Measurements from ENCODE around the gene THOC1. TPM values are rescaled to one million over a fixed set of nuclear protein-coding genes. Genes with fewer than 3 reads are reported as not detected.
A peak's percentile ranks its signal among the peaks of the same experiment; 100 is the strongest.
"Not testable (repeated sequence)": the region's sequence is repeated elsewhere in the genome, so short reads cannot be mapped to it uniquely, and the experiment has no call there.

The THOC1 gene
- polyA plus RNA-seq (2014; cell fraction: cytosol; rRNA removed), result 57.3 and 58.8 TPM in 2 replicates
- 227 and 247 TPM in 2 replicates for polyA plus RNA-seq (2014; cell fraction: nucleus; rRNA removed)

DNA sequence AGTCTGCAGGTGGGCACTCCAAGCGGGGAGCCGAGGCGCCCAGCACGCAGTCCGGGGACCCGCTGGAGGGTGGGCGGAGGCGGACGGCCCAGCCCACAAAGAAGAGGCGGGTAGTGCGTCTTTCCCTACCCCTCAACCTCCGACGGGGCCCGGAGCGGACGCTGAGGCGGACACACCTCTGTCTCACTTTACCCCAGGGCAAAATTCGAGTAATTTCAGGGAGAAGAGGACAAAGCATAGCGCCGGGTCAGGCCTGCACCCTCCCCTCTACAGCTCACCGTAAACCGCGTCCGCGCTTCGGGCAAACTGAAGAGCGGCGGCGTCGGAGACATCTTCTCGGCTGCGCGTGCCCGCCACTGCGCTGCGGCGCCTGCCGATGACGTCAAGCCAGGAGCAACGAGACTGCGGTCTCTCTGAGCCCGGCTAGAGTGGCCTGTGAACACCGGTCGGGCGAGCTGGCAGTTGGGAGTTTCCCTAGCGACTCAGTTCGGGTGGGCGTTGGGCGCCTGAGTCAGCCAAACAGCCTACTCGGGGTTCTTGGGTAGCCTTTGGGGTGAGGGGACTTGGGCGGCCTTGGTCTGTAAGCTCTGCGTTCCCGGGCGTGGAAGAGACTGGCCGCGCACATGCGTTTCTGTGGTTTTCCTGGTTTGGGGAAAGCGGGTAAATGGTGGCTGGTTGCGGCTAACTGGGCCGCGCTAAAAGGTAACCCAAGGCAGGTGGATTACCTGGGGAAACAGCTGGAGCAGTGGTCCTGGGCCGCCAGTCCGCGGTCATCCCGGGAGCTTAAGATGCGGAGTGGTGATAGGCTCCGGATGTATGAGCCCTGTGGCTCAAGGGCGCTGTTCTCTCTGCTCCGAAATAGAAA lies at the start of gene THOC1:
THOC1 (minus strand) TSS at position 360 of the 865 bp plus-strand sequence; CDS start at position 332, 28 bp downstream.
- peak; percentile 88 for DNase-seq (ENCODE audit: low spot score)

GRCh38 chr18:317618-318017 lies 49.8 kb upstream of the THOC1 start:
- DNase-seq (ENCODE audit: low spot score), result no peak

GRCh38 chr18:316393-316792 lies 48.5 kb upstream of the THOC1 start:
- no peak for DNase-seq (ENCODE audit: low spot score)

DNA sequence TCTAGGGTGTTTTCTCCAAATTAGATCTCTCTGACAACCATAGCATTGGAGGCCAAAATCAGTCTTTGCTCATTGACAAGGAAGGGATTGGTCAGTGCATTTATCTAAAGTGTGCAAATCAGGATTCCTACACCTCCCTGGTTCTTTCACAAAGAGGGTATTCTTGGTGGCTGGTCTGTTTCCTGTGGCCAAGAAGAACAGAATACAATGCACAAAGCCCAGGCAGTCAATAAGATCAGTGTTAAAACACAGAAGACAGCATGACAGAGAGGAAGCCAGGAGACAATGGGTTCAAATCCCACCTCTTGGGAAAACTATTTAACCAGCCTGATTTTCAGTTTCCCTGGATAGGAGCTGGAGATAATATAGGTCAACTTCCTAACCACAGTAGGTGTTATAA lies 46.1 kb upstream of the THOC1 start:
- no peak for DNase-seq (ENCODE audit: low spot score)

DNA sequence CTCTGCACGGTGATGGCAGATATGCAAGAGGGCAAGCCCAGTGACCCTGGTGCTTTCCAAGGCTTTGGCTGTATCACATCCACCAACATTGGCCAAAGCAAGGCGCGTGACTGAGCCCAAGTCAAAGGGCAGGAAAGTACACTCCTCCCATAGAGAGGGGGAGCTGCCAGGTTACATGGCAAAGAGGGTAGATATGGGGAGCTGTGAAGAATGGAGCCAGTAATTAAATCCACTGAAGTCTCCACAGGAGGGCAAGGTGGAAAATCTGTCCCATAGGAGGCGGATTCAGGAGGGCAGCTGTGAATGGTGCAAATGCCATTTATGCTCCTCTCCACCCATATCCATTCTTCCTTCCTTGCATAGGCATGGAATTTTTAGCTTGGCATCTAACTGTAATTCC lies 44.6 kb upstream of the THOC1 start:
- no peak for DNase-seq (ENCODE audit: low spot score)

GRCh38 chr18:310042-310441 lies 42.2 kb upstream of the THOC1 start:
- DNase-seq (ENCODE audit: low spot score), result no peak

DNA sequence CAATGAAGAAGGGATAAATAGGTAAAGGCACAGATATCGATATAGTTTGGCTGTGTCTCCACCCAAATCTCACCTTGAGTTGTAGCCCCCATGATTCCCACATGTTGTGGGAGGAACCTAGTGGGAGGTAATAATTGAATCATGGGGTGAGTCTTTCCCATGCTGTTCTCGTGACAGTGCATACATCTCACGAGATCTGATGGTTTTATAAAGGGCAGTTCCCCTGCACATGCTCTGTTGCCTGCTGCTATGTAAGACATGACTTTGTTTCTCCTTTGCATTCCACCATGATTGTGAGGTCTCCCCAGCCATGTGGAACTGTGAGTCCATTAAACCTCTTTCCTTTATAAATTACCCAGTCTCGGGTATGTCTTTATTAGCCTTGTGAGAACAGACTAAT lies 40.2 kb upstream of the THOC1 start:
- not testable (repeated sequence) for DNase-seq (ENCODE audit: low spot score)

DNA sequence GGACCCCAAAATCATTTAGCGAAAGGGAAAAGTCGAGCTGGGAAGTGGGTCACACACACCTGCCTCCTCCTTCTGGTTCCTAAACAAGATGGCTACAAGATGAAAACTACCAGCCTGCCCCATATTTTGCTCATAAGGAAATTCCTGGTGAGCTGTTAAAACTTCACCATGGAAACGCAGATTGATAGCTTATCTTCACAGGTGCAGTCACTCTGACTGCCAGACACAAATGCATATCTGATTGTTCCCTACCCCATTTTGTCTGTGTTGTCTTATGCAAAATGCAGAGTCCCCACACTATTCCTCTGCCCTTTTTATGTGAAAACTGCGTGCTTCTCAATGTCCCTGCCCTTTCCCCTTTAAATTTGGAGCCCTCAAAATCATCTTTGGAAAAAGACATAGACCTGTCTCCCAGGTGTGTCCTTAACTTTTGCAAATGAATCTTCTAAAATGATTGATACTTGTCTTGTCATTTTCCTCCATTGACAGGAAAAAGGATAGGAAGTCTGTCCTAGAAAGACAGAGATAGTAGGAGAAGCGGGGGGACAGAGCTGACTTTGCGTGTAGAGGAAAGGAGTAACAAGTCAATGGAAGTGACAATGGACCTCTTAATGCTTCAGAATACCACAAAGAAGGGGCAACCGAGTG lies 38.9 kb upstream of the THOC1 start:
- peak; percentile 66 for DNase-seq (ENCODE audit: low spot score)

- no peak for DNase-seq (ENCODE audit: low spot score)
Observed at GRCh38 chr18:305003-305501, 37.2 kb upstream of the THOC1 start.

- no peak for DNase-seq (ENCODE audit: low spot score)
Observed at GRCh38 chr18:303607-304006, 35.8 kb upstream of the THOC1 start.

DNA sequence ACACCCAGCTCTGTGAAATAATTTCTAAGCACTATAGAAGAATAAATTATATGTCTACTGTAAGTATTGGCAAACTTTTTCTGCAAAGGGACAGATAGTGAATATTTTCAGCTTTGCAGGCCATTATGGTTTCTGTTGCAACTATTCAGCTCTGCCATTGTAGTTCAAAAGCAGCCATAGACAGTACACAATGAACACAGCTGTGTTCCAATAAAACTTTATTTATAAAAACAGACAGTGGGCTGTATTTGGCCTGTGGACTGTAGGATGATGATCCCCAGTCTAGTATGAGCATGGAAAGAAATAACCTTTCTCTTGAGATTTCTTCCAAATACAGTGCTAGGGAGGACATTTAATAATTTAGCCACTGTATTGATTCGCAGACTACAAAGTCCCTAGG lies 35.2 kb upstream of the THOC1 start:
- no peak for DNase-seq (ENCODE audit: low spot score)

- no peak for DNase-seq (ENCODE audit: low spot score)
Observed at GRCh38 chr18:302097-302496, 34.2 kb upstream of the THOC1 start.

DNA sequence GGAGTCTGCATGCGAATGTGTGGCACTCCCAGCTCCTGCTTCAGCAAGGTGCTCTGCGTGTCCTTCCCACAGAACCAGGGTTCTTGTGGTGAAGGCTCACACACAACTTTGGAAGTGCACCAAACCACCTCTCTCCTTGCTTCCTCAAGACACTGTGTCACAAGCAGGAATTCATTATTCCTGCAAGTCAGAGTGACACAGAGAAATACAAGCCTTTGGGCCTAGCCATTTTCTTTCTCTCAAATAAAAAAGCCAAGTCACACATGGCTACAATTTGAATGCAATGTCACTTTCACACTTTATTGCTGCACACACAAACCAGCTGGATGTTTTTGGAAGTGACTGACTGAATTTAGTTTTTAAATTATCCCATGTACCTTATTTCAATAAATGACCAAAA lies 30.1 kb upstream of the THOC1 start:
- DNase-seq (ENCODE audit: low spot score), result no peak

DNA sequence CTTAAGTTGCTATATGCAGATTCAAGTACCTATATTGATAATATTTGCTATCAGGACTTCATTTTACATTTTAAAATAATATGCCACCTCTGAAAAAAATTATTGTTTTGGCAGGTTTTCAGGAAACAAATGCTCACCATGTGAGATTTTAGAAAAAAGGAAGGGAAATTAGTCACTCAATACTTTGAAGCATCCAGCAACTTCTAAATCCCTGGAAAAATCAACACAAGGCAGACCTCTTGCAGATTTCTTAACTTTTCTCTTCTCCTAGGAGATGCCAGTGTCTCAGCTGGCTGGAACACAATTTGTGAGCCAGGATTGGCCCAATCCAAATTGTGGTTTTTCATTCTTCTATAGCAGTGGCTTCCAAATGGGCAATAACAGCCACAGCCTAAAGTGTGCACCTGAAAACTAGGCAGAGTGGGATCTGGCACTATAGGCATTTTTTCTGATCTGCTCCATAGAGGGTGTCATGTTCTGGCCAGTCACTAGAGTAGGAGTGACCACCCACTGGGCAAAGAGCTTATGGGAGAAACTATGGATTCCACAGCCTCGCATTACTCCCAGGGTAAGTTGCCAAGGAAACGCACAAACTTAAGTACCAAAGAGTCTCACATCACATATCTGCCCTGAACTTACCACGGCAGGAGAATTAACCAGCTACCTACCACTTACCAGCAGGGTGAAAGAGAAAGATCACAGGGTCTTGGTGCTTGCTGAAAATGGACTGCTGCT lies 28.1 kb upstream of the THOC1 start:
- no peak for DNase-seq (ENCODE audit: low spot score)

DNA sequence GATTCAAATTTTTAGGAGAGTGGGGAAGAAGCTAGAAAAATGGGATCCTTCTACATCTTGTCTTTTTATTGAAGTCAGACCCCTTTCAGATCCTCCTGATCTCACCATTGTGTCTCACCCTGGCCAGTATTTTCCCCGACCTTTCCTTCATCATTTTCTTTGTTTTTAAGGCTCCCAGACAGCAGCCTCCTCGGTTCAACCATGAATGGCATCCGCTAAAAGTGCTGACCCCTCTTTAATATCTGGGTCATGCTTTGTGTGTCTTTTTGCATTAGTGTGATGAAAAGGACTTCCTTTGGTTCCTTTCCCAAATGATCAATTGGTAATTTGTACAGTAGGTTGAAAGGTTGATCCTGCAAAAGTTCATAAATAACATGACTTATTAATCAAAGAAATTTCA lies 26.7 kb upstream of the THOC1 start:
- DNase-seq (ENCODE audit: low spot score), result no peak

- no peak for DNase-seq (ENCODE audit: low spot score)
Observed at GRCh38 chr18:293536-293935, 25.7 kb upstream of the THOC1 start.

- DNase-seq (ENCODE audit: low spot score), result no peak
Observed at GRCh38 chr18:292271-292670, 24.4 kb upstream of the THOC1 start.

GRCh38 chr18:289970-290369 lies 22.1 kb upstream of the THOC1 start:
- not testable (repeated sequence) for DNase-seq (ENCODE audit: low spot score)

DNA sequence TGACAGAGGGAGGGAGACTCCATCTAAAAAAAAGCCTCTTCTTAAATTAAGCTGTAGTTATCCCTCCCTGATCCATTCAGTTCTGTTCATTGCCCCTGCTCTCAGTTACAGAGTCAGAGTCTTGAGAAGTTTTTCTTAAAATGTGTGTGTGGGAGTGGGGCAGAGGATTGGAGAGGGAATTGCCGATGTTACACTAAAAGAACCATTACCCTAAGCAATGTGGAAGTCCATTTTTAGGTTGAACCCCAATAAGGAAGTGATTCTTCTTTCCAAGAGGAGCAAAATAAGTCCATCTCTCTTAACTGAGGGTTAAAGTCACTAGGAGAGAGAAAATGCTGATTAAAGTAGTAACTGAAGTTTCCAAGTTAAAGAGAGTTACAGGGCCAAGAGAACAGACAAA lies 21.2 kb upstream of the THOC1 start:
- no peak for DNase-seq (ENCODE audit: low spot score)

DNA sequence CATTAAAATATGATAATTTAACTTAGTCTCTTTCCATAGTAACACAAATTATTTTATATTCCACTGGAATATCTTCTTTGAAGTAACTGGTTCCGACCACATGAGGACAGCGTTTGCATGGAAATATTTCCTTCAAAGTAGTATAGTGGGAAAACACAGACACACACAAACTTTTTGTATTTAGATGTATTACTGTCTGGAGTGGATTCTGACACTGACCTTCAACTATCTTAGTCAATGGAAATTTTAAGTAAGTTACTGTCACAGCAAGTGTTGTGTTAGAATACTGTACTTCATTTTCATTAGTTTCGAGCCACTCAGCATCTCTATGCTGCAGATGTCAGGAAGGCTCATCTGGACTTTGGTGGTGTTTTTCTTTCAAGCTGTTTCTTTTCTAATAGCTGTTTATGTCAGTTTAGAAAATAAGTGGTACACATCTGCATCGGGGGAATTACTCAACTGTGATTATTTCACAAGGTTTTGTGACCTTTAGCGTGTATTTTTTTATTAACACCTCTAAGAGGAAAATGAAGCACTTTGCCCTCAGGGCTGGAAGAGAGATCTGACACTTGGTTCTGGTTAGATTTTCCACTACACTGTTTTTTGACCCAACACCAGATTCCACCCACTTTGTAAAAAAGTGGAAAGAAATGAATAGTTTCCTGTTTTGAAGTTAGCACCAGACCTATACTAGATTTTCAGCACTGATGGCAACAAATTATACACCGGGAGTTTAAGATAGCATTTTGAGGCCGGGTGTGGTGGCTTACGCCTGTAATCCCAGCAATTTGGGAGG lies 18.9 kb upstream of the THOC1 start:
- peak; percentile 34 for DNase-seq (ENCODE audit: low spot score)

- no peak for DNase-seq (ENCODE audit: low spot score)
Observed at GRCh38 chr18:285817-286216, 18.0 kb upstream of the THOC1 start.

Data from SK-N-DZ (cell line).